ENCODE results near the gene GABRB3.

DNA sequence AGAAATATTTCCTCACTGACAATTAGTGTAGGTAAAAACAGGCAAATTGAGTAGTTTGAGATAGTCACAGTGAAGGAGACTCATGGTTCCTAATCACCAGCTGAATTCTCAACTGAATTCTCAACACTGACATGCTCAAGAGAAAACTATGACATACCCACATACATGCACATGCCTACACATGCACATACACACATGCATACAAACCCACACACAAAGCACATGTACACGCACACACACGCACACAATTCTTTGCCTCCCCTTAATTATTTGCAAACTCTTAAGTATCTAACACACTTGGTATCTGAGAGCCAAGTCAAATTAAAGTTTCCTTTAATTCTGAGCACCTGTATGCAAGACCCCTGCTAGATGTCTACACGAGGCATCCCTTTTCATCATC, 111.8 kb downstream of the GABRB3 start:
- TF ChIP-seq, protein P1, sequence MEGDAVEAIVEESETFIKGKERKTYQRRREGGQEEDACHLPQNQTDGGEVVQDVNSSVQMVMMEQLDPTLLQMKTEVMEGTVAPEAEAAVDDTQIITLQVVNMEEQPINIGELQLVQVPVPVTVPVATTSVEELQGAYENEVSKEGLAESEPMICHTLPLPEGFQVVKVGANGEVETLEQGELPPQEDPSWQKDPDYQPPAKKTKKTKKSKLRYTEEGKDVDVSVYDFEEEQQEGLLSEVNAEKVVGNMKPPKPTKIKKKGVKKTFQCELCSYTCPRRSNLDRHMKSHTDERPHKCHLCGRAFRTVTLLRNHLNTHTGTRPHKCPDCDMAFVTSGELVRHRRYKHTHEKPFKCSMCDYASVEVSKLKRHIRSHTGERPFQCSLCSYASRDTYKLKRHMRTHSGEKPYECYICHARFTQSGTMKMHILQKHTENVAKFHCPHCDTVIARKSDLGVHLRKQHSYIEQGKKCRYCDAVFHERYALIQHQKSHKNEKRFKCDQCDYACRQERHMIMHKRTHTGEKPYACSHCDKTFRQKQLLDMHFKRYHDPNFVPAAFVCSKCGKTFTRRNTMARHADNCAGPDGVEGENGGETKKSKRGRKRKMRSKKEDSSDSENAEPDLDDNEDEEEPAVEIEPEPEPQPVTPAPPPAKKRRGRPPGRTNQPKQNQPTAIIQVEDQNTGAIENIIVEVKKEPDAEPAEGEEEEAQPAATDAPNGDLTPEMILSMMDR (conservative IDR thresholded peaks at IDR 0.05 in 1 of 2, IDR thresholded peaks at IDR 0.05 in 1 of 2; ENCODE audit: extremely low read depth in 1 of 2, insufficient read depth in 1 of 2, low read depth in 1 of 2, low read length in 2 of 2) = no peak
- no peak for TF ChIP-seq EZH2 (IDR thresholded peaks at IDR 0.05; ENCODE audit: borderline replicate concordance, low read length)
